Gastroesophageal sphincter (tissue), 3 donors: Measurements from ENCODE around the gene TMEM181.

ENCODE experiments used
- CTCF ChIP-seq, 4 experiments: fragments of 200-600 bp in 2 of 4; fragments of 450-650 bp in 2 of 4; sonication (generic) in 1 of 4; IDR thresholded peaks; one replicate each; pipeline ENCODE4 v1.5.1; 2017 to 2019; ENCODE audit warnings: antibody characterized with exemption in 4 of 4, mild to moderate bottlenecking in 2 of 4, moderate library complexity in 2 of 4
- EP300 ChIP-seq: sonication (generic); formaldehyde crosslinking; IDR thresholded peaks from one replicate; pipeline ENCODE4 v1.6.1; 2017; ENCODE audit warnings: antibody characterized with exemption, mild to moderate bottlenecking
- POLR2A ChIP-seq, 2 donors: fragments of 450-650 bp; IDR thresholded peaks; one replicate each; pipeline ENCODE4 v1.6.1; 2017; ENCODE audit warnings: antibody characterized with exemption in 2 of 2, mild to moderate bottlenecking in 2 of 2, moderate library complexity in 1 of 2

DNA sequence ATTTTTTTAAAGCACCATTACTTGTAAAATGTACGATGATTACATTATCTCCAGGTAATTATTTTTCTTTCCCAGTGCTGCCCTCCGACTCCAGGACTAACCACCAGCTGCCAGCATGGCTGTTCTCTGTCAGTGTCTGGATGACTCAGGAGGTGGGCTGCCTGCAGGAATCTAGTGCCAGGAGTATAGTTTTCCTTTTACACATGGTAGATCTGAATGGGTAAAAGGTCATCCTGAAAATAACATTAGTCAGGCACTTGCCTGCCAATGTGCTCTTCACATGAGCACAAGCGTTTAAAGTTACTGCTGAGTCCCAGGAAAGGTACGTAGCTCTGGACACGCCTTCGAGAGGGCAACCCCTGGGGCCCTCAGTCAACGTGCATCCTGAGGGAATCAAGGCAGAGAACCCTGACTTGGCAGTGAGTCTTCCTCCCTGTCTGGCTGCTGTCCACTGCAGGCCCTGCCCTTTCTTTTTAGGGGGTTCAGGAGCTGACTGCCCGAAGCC, 82.3 kb downstream of the TMEM181 start:
- TF ChIP-seq CTCF (IDR thresholded peaks at IDR 0.05) (no peak), POLR2A (IDR thresholded peaks at IDR 0.05) (no peak), EP300 (no peak)
